ENCODE results near the gene LDLRAD2. TPM values are rescaled to one million over a fixed set of nuclear protein-coding genes. Genes with fewer than 3 reads are reported as not detected.
"Not testable (repeated sequence)": the region's sequence is repeated elsewhere in the genome, so short reads cannot be mapped to it uniquely, and the experiment has no call there.

Gene LDLRAD2
- polyA plus RNA-seq, 4 donors = 3.3 to 5.2 (median 4.3) TPM

DNA sequence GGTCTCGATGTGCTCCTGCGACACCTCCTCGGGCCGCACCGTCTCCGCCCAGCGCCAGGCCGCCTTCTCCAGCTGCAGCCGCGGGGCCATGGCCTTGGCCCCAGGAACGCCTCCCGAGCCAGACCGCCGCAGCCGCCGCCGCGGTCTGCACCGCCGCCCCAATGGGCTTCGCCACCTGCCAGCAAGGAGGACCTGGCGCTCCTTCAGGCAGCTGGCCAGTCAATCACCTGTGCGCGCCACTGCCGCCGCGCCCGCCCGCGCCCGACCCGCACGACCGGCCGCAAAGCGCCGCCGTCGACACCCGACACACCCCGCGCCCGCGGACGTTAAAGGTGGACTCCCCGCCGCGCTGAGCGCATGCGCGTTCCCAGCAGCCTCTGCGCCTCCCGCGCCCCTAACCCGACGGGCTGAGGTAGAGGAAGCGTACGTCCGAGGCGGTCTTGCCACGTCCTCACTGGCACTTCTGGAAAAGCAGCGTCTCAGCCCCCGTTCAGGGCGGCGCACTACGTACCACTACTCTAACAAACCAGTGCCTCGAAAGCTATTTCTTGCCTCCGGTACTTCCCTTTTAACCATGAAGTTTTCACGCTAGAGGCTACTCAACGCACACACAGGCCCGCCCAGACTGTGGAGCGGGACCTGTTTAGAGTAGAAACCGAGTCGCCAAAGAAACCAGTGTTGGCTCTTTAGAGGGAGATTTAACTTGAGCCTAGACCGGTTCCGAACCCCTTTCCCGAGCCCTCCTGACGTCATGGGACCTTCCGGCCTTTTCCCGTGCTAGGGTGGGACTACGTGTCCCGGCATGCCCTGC is 29.0 kb upstream of the LDLRAD2 start, which contains the start of gene USP48:
Gene USP48 (minus strand): TSS at position 282 of the 811 bp plus-strand sequence. CDS start 192 bp downstream, at position 90.
- peak; percentile 91 to 95 (median 94) for DNase-seq (ENCODE audit: low read depth in 4 of 4, low spot score in 2 of 4)

GRCh38 chr1:21783679-21784603 is 28.1 kb upstream of the LDLRAD2 start:
- no peak for DNase-seq (ENCODE audit: low read depth in 4 of 4, low spot score in 2 of 4)

DNA sequence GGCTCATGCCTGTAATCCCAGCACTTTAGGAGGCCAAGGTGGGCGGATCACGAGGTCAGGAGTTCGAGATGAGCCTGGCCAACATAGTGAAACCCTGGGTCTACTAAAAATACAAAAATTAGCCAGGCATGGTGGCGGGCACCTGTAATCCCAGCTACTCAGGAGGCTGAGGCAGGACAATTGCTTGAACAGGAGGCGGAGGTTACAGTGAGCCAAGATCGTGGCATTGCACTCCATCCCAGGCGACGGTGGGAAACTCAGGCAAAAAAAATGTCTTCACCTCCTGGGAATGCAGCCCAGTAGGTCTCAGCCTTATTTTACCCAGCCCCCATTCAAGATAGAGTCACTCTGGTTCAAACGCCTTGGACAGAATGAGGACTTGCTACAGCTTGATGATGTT is 26.3 kb upstream of the LDLRAD2 start:
- DNase-seq (ENCODE audit: low read depth in 4 of 4, low spot score in 2 of 4) = not testable (repeated sequence)

DNA sequence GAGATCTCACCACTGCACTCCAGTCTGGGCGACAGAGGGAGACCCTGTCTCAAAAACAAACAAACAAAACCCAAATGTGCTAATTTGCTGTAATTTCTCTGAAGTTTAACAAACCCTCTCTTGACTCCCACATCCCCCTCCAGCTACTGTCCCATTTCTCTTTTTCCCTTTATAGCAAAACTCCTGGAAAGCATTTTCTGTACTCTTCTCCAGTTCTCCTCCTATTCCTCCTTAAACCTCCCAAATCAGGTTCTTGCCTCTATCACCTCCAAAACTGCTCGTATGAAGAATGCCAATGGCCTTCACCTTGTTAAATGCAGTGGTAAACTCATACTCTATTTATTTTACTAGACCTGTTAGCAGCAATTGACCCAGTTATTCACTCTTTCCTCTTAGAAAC is 25.4 kb upstream of the LDLRAD2 start:
- no peak for DNase-seq (ENCODE audit: low read depth in 4 of 4, low spot score in 2 of 4)

DNA sequence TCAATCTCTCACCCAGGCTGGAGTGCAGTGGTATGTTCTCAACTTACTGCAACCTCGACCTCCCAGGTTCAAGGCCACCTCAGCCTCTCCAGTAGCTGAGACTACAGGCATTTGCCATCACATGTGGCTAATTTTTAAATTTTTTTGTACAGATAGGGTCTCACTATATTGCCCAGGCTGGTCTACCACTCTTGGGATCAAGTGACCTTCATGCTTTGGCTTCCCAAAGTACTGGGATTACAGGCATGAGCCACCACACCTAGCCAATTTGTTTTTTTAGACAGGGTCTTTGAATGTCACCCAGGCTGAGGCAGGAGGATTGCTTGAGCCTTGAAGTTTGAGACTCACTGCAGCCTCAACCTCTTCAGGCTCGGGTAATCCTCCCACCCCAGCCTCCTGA is 19.0 kb upstream of the LDLRAD2 start:
- DNase-seq (ENCODE audit: low read depth in 4 of 4, low spot score in 2 of 4) = no peak

DNA sequence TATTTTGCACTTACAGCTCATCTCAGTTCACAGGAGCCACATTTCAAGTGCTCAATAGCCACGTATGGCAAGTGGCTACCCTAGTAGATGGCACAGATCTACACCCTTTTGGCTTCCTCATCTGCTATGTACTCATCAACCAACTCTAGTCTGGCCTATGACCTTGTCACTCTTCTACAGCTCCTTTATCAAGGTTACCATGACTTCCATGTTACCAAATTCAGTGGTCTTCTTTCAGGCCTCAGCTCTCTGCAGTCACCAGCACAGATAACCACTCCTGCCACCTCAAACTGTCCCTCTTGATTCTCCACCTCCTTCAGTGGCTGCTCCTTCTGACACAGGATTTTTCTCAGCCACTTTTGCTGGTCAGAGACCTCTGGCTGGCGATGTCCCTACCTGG is 17.4 kb upstream of the LDLRAD2 start:
- DNase-seq (ENCODE audit: low read depth in 4 of 4, low spot score in 2 of 4) = no peak

- DNase-seq (ENCODE audit: low read depth in 4 of 4, low spot score in 2 of 4) = no peak
Observed at GRCh38 chr1:21795075-21795474, 17.0 kb upstream of the LDLRAD2 start.

DNA sequence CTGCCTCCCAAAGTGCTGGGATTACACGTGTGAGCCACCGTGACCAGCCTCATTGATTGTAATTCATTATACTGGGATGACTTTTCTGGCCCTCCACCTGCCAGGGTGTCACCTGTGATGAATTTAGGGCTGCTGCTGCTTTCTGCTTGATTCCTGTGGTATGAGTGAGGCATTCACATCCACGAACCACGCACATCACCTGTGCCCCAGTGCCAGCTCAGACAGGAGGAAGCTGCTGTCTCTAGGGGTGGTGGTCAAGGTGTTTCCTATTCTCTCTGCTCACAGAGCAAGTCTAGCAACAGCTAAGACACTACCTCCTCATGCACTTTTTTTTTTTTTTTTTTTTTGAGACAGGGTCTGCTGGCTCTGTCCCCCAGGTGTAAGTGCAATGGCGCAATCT is 12.3 kb upstream of the LDLRAD2 start:
- DNase-seq (ENCODE audit: low read depth in 4 of 4, low spot score in 2 of 4) = no peak

- DNase-seq (ENCODE audit: low read depth in 4 of 4, low spot score in 2 of 4) = no peak
Observed at GRCh38 chr1:21801100-21801499, 11.0 kb upstream of the LDLRAD2 start.

DNA sequence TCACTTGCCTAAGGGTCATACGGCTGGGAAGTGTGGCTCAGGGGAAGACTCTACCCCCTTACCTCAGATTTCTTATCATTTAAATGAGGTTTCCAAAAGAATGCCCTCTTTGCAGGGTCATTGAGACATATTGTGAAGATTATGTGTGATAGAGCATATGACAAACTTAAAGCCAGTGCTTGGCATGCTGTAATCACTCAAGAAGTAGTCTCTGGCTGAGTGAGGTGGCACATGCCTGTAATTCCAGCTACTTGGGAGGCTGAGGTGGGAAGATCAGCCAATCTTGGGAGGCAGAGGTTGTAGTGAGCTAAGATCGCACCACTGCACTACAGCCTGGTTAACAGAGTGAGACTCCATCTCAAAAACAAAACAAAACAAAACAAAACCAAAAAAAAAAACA is 7.5 kb upstream of the LDLRAD2 start:
- no peak for DNase-seq (ENCODE audit: low read depth in 4 of 4, low spot score in 2 of 4)

- no peak for DNase-seq (ENCODE audit: low read depth in 4 of 4, low spot score in 2 of 4)
Observed at GRCh38 chr1:21813542-21813941, 1.5 kb downstream of the LDLRAD2 start.

- DNase-seq (ENCODE audit: low read depth in 4 of 4, low spot score in 2 of 4) = peak in 1 of 4 donors; percentile 12
Observed at GRCh38 chr1:21814241-21814918, 2.3 kb downstream of the LDLRAD2 start.

DNA sequence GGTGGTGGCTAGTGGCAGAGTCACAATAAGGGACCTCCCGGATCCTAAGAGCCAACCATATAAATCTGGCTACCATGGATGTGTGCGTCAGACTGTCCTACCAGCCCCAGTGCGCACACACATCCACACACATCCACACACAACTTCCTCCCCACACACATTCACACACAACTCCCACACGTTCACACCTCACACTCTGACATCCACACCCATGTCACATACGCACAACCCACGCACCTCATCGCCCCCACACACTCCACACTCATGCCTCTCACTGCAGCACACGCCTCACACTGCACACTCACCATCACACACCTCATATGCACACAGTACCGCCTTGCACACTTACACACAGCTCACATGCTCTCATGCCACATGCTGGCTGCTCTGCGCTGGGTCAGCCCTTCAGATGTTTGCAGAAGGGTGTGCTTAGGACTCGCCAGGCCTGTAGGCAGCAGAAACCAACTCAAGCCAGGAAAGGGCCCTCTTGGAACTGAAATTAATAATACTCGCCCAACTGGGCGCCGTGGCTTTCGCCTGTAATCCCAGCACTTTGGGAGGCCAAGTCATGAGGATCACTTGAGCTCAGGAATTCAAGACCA is 3.0 kb downstream of the LDLRAD2 start:
- DNase-seq (ENCODE audit: low read depth in 4 of 4, low spot score in 2 of 4) = no peak

GRCh38 chr1:21815724-21816321 is 3.8 kb downstream of the LDLRAD2 start:
- DNase-seq (ENCODE audit: low read depth in 4 of 4, low spot score in 2 of 4) = no peak

DNA sequence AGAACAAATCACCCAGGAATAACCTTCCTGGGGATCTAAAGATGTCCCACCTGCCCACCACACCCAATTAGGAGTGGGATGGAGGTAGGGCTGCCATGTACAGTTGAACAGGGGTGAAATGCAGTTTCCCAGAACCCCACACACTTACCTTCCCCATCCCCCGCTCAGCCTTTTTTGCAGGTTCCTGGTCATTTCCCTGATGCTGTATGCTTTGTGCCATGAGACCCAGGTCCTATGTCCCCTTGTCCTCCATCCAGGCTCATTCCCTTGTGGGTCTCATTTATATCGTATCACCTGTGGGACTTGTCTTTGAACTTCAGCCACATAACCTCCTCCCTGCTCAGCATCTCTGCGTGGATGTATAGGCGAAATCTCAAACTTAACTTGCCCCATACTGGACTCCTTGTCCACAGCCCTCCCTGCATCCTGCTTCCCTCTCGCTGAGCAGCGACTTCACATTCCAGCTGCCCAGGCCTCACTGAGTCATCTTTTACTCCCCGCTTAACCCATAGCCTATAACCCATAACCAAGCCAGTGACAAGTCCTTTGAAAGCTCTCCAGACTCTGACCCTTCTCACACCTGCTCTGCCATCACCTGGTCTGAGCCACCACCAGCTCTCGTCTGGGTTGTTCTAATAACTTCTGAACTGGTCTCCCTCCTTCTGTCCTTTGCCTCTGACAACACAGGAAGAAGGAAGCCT is 4.7 kb downstream of the LDLRAD2 start:
- no peak for DNase-seq (ENCODE audit: low read depth in 4 of 4, low spot score in 2 of 4)

GRCh38 chr1:21818656-21819055 is 6.6 kb downstream of the LDLRAD2 start:
- DNase-seq (ENCODE audit: low read depth in 4 of 4, low spot score in 2 of 4) = no peak

GRCh38 chr1:21820597-21821232 is 8.7 kb downstream of the LDLRAD2 start:
- no peak for DNase-seq (ENCODE audit: low read depth in 4 of 4, low spot score in 2 of 4)

- DNase-seq (ENCODE audit: low read depth in 4 of 4, low spot score in 2 of 4) = no peak
Observed at GRCh38 chr1:21821385-21822019, 9.4 kb downstream of the LDLRAD2 start.

- no peak for DNase-seq (ENCODE audit: low read depth in 4 of 4, low spot score in 2 of 4)
Observed at GRCh38 chr1:21822349-21822748, 10.3 kb downstream of the LDLRAD2 start.

Measured in left renal cortex interstitium (tissue), 4 donors.